GM18505 (cell line): ENCODE measurements around the gene ARMC9.
"Not testable (repeated sequence)": the region's sequence is repeated elsewhere in the genome, so short reads cannot be mapped to it uniquely, and the experiment has no call there.

Experiments
- ATAC-seq: cut with Tn5 transposase; IDR thresholded peaks from one replicate; pipeline ENCODE4 v1.9.1; 2021; ENCODE audit not compliant: unreplicated experiment
- POLR2A ChIP-seq: IDR thresholded peaks from 4 replicates; pipeline ENCODE4 v1.6.1; 2011; ENCODE audit warnings: borderline replicate concordance; ENCODE audit not compliant: insufficient read depth, insufficient read length; ENCODE audit errors: extremely low read depth

Gene ARMC9

GRCh38 chr2:231397011-231397927 is 198.8 kb downstream of the ARMC9 start:
- no peak for TF ChIP-seq POLR2A
- no peak for ATAC-seq

DNA sequence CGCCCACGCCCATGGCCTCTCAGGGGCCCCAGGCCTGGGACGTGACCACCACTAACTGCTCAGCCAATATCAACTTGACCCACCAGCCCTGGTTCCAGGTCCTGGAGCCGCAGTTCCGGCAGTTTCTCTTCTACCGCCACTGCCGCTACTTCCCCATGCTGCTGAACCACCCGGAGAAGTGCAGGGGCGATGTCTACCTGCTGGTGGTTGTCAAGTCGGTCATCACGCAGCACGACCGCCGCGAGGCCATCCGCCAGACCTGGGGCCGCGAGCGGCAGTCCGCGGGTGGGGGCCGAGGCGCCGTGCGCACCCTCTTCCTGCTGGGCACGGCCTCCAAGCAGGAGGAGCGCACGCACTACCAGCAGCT is 199.5 kb downstream of the ARMC9 start:
- no peak for ATAC-seq
- TF ChIP-seq POLR2A, result no peak

DNA sequence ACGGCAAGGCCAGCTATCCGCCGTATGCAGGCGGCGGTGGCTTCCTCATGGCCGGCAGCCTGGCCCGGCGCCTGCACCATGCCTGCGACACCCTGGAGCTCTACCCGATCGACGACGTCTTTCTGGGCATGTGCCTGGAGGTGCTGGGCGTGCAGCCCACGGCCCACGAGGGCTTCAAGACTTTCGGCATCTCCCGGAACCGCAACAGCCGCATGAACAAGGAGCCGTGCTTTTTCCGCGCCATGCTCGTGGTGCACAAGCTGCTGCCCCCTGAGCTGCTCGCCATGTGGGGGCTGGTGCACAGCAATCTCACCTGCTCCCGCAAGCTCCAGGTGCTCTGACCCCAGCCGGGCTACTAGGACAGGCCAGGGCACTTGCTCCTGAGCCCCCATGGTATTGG is 200.2 kb downstream of the ARMC9 start:
- TF ChIP-seq POLR2A, result no peak
- ATAC-seq, result no peak

GRCh38 chr2:231399046-231399852 is 200.8 kb downstream of the ARMC9 start:
- TF ChIP-seq POLR2A, result no peak
- ATAC-seq, result no peak

DNA sequence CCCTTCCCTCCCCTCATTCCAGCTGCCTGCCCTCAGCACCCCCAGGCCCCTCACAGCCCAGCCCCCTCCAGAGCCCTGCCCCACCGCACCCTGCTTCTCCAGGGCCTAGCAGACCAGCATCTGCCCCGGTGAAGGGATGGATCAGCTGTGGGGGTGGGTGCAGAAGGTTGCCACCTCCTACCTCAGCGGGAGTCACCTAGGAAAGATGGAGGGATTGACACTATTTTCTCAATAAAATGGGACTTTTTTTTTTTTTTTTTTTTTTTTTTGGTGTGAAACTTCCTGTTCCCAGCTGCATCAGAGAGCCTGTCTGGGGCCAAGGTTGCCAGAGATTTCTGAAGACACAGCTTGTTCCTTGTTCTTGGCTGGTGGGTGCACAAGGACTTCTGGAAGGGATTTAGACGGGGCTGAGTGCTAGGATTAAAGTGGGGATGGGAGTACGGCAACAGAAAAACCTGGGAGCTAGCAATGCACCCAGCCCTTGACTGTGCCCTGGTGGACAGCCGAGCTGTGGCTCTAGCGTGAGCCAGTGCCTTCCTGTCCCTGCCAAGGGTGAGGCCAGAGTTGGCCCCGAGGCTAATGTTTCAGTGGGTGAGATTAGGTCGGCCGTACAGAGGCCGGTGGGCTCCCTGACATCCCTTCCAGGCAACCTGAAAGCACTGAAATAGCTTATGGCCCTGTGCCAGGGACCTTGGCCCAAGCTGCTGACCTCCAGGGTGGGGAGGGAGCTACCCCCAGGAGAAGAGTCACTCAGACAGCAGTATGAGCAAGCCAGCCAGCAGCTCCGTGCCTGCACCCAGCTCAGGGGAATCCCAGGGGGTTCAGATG is 201.6 kb downstream of the ARMC9 start:
- no peak for TF ChIP-seq POLR2A
- ATAC-seq, result no peak

DNA sequence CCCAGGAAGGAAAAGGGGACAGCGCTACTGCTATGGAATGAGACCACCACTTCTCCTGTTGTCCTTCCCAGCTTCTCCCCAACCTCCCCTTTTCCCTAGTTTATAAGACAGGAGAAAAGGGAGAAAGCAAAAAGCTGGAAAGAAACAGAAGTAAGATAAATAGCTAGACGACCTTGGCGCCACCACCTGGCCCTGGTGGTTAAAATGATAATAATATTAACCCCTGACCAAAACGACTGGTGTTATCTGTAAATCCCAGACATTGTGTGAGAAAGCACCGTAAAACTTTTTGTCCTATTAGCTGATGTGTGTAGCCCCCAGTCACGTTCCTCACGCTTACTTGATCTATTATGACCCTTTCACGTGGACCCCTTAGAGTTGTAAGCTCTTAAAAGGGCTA is 202.2 kb downstream of the ARMC9 start:
- ATAC-seq, result not testable (repeated sequence)

- ATAC-seq, result not testable (repeated sequence)
Observed at GRCh38 chr2:231401101-231401500, 202.7 kb downstream of the ARMC9 start.

DNA sequence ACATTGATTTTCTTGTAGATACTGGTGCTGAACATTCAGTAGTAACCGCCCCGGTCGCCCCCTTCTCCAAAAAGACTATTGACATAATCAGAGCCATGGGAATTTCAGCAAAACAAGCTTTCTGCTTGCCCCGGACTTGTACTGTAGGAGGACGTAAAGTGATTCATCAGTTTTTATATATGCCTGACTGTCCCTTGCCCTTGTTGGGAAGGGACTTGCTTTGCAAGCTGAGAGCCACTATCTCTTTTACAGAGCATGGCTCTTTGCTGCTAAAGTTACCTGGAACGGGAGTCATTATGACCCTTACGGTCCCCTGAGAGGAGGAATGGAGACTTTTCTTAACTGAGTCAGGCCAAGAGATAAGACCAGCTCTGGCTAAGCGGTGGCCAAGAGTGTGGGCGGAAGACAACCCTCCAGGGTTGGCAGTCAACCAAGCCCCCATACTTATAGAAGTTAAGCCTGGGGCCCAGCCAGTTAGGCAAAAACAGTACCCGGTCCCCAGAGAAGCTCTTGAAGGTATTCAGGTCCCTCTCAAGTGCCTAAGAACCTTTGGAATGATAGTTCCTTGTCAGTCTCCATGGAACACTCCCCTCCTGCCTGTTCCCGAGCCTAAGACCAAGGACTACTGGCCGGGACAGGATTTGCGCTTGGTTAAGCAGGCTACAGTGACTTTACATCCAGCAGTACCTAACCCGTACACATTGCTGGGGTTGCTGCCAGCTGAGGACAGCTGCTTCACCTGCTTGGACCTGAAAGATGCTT is 205.2 kb downstream of the ARMC9 start:
- not testable (repeated sequence) for ATAC-seq

DNA sequence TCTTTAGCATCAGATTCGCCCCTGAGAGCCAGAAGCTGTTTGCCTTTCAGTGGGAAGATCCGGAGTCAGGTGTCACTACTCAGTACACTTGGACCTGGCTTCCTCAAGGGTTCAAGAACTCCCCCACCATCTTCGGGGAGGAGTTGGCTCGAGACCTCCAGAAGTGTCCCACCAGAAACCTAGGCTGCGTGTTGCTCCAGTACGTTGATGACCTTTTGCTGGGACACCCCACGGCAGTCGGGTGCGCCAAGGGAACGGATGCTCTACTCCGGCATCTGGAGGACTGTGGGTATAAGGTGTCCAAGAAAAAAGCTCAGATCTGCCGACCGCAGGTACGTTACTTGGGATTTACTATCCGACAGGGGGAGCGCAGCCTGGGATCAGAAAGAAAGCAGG is 205.8 kb downstream of the ARMC9 start:
- ATAC-seq, result not testable (repeated sequence)

DNA sequence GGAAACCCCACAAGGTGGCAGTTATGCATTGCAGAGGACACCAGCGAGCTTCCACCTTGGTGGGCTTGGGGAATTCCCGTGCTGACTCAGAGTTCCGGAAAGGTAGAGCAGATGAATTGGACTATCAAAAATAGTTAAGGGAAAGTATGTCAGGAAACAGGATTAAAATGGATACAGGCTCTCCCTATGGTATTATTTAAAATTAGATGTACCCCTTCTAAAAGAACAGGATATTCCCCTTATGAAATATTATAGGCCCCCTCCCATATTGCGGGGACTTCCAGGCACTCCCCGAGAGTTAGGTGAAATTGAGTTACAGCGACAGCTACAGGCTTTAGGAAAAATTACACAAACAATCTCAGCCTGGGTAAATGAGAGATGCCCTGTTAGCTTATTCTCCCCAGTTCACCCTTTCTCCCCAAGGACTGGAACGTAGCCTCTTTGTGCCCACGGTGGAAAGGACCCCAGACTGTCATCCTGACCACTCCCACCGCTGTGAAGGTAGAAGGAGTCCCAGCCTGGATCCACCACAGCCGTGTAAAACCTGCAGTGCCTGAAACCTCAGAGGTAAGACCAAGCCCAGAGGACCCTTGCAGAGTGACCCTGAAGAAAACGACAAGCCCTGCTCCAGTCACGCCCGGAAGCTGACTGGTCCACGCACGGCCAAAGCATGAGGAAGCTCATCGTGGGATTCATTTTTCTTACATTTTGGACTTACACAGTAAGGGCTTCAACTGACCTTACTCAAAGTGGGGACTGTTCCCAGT is 207.4 kb downstream of the ARMC9 start:
- ATAC-seq, result not testable (repeated sequence)

DNA sequence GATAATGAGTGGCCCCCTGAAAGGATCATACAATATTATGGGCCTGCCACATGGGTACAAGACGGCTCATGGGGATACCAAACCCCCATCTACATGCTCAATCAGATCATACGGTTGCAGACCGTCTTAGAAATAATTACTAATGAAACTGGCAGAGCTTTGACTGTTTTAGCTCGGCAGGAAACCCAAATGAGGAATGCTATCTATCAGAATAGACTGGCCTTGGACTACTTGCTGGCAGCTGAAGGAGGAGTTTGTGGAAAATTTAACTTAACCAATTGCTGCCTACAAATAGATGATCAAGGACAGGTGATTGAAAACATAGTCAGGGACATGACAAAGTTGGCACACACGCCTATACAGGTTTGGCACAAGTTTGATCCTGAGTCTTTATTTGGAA is 209.3 kb downstream of the ARMC9 start:
- ATAC-seq, result not testable (repeated sequence)

DNA sequence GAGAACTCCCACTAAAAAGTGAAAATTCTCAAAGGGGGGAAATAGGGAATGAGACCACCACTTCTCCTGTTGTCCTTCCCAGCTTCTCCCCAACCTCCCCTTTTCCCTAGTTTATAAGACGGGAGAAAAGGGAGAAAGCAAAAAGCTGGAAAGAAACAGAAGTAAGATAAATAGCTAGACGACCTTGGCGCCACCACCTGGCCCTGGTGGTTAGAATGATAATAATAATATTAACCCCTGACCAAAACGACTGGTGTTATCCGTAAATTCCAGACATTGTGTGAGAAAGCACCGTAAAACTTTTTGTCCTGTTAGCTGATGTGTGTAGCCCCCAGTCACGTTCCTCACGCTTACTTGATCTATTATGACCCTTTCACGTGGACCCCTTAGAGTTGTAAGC is 209.9 kb downstream of the ARMC9 start:
- ATAC-seq, result not testable (repeated sequence)

DNA sequence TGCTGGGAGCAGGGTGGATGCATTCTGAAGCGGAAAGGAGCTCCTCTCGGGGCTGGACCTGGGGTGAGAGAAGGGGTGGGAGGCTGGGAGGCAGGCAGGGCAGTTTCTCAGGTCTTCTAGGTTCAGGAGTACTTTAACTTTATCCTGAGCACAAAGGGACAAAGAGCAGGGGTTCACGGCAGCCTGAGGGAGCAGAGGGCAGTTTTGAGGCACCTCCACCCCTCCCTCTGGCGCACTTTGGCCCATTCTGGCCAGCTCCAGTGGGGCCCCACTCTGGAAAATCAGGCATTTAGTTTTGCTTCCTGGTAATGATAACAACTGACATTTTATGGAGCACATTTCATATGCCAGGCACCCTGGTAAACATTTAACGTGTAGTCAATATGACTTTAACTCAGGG is 211.3 kb downstream of the ARMC9 start:
- no peak for ATAC-seq
- no peak for TF ChIP-seq POLR2A
